Measurements from ENCODE around the gene PDE3B. TPM values are rescaled to one million over a fixed set of nuclear protein-coding genes. Genes with fewer than 3 reads are reported as not detected.

The PDE3B gene
- total RNA-seq, 1 donor from 2014 or later = 28.5 TPM

- no peaks in the 10 kb centered on the region for H3K9me3 ChIP-seq
- intact Hi-C loops (cut with DNase I) = no loop called here
- no peaks in the 10 kb centered on the region for H3K36me3 ChIP-seq
- peak; percentile 88 for TF ChIP-seq CTCF (IDR thresholded peaks at IDR 0.05)
- H3K4me3 ChIP-seq = no peak overlapping the region
- no peaks in the 10 kb centered on the region for H3K27me3 ChIP-seq
- ATAC-seq (peak; percentile 87), DNase-seq (peak; percentile 92)
- H3K4me1 ChIP-seq = peaks cover 12% of the 10 kb centered on the region
- H3K27ac ChIP-seq = no peak overlapping the region
Measured at GRCh38 chr11:14907411-14908213, 264.0 kb downstream of the PDE3B start.

GRCh38 chr11:14908214-14908880 lies 264.7 kb downstream of the PDE3B start:
- Histone ChIP-seq H3K27ac (no peak overlapping the region), H3K4me1 (peaks cover 12% of the 10 kb centered on the region), H3K4me3 (no peak overlapping the region), H3K9me3 (no peaks in the 10 kb centered on the region), H3K36me3 (no peaks in the 10 kb centered on the region), H3K27me3 (no peaks in the 10 kb centered on the region)
- TF ChIP-seq CTCF (IDR thresholded peaks at IDR 0.05) = peak; percentile 43
- DNase-seq (no peak), ATAC-seq (peak; percentile 44)
- intact Hi-C loops (cut with DNase I) = no loop called here

GRCh38 chr11:14914536-14914935 lies 270.9 kb downstream of the PDE3B start:
- no peaks in the 10 kb centered on the region for H3K4me1 ChIP-seq
- no peaks in the 10 kb centered on the region for H3K9me3 ChIP-seq
- intact Hi-C loops (cut with DNase I) = no loop called here
- DNase-seq = no peak
- no peak for ATAC-seq
- H3K27me3 ChIP-seq = no peaks in the 10 kb centered on the region
- no peaks in the 10 kb centered on the region for H3K36me3 ChIP-seq
- no peak overlapping the region for H3K4me3 ChIP-seq
- H3K27ac ChIP-seq = no peak overlapping the region
- no peak for TF ChIP-seq CTCF (IDR thresholded peaks at IDR 0.05)

- Histone ChIP-seq H3K27ac (no peak overlapping the region), H3K4me1 (no peaks in the 10 kb centered on the region), H3K36me3 (no peaks in the 10 kb centered on the region), H3K9me3 (no peaks in the 10 kb centered on the region), H3K4me3 (no peak overlapping the region), H3K27me3 (no peaks in the 10 kb centered on the region)
- DNase-seq = no peak
- ATAC-seq = no peak
- intact Hi-C loops (cut with DNase I) = no loop called here
- TF ChIP-seq CTCF (IDR thresholded peaks at IDR 0.05) = no peak
Measured at GRCh38 chr11:14916403-14916802, 272.8 kb downstream of the PDE3B start.

Other genes starting within 250 kb of the PDE3B start
- 84.5 TPM for gene COPB1, start 144.0 kb upstream of the PDE3B start, total RNA-seq
- gene PSMA1, start 123.4 kb upstream of the PDE3B start, total RNA-seq = 128 TPM
- gene CYP2R1, start 248.4 kb downstream of the PDE3B start, total RNA-seq = 14.7 TPM

All from upper lobe of right lung (tissue), 1 donor.